Hepatic stellate cell (primary cell): ENCODE measurements around the gene PEX5L.

Experiments
- DNase-seq: peaks from one replicate; pipeline ENCODE4 v3.0.0; 2011; ENCODE audit warnings: low spot score

PEX5L gene

DNA sequence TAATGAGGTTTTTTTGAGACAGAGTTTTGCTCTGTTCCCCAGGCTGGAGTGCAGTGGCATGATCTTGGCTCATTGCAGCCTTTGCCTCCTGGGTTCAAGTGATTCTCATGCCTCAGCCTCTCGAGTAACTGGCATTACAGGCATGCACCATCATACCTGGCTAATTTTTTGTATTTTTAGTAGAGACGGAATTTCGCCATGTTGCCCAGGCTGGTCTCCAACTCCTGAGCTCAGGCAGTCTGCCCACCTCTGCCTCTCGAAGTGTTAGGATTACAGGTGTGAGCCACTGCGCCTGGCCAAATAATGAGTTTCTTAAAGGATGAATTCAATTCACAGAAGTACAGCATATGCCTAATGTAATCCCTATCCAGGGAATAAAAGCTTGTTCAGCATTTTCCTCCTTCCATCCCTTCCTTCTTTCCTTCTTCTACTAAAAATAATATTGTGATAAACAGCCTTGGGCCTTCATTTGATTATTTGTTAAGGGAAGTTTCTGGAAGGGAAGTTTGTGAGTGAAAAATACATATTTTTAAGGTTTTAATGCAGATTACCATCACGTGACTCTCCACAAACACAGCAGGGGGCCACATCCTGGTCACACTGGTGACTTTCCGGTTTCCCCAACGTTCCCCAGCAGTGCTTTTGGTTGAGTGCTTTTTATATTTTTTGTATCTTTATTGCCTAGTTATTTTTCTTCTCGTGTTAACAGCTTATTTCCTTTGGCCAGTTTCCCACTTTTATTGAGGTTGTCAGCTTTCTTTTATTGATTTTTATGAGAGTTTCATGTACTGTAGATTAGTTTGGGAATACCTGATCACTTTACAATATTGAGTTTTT, 267.1 kb downstream of the PEX5L start:
- DNase-seq: no peak

DNA sequence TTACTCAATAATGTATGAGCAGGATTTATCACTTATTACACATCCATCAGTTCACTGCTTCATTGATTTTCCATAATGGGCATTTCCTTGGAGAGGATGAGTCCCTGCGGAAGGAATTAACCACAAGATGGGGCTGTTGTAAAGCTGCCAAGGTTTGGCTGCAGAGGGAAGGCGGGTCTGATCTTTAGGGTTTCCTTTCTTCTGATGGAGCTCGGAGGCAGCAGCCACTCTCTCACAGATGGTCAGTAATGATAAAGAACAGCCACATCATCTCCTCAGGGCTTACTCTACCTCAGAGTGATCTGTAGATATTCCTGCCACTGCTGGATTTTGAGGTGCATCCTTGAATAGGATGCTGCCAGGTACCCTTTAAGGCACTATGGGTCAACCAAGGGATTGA, 268.7 kb downstream of the PEX5L start:
- peak; percentile 66 for DNase-seq

DNA sequence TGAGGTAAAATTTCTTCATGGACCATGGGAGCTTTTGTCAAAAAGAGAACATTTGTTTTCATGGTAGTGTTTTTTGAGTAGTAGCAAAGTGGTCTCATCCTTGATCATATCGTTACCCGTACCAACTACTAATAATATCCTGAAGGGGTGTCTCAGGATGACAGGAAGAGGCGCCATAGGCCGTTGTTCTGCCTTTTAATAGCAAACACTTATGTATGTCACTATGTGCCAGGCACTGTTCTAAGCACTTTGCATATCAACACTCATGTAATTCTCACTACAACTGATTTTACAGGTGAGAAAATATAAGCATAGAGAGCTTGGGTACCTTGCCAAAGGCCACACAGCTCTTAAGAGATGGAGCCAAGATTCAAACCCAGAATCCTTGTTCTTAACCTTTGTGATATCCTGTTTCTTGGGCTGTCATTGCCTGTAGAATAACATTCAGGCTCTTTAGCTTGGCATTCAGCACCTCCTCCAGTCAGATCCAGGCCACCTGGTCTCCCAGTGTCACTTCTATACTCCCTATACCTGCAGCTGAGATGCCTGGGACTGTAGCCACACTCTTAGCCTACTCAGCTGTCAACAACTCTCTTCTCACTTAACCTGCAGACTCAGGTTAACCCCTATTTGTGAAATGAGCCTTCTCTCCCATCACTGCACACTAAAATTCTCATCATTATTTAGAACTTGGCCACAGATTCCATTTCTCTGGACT, 270.2 kb downstream of the PEX5L start:
- DNase-seq: no peak

DNA sequence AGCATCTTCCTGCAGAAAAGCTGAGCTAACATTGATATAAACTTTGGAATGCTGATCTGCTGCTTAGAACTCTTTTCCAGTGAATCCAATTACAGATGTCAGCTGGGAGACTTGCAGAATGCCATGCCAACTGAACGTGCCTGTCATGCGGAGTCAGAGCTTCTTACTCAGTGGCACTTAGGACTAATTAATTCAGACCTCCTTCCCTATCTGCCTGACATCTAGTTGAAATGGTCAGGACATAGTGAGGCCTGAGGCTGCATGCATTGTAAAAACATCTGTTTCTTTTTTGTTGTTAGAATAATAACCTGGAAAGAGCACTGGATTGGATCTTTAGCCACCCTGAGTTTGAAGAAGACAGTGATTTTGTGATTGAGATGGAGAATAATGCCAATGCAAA, 271.3 kb downstream of the PEX5L start:
- DNase-seq: no peak

- DNase-seq: no peak
Measured at GRCh38 chr3:179760944-179761343, 275.8 kb downstream of the PEX5L start.

DNA sequence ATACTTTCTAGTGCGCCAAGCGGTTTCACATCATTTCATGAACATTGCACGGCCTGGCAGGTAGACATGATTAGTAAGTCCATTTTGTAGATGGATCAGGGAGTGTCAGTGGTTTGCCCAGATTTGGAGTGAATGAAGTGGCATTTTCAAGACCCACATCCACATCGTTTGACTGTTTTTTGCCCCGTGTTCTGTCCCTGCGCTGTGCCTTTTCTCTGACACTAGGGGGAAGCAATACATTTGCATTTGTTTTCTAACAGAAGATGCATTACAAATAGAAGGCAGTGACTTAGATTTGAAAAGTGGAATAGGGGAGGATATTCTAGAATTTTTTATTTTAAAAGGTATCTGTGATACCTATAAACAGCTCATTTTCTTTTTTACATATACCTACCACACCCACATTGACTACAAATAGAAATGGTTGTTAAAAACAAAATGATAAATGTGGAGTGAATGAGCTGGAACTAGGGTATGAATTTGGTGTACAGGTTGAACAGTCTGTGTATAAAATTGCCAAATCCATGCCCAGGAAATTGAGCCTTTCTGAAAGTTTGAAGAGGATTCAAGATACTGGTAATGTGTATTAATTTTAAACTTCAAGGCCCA, 285.9 kb downstream of the PEX5L start:
- DNase-seq: peak; percentile 10

DNA sequence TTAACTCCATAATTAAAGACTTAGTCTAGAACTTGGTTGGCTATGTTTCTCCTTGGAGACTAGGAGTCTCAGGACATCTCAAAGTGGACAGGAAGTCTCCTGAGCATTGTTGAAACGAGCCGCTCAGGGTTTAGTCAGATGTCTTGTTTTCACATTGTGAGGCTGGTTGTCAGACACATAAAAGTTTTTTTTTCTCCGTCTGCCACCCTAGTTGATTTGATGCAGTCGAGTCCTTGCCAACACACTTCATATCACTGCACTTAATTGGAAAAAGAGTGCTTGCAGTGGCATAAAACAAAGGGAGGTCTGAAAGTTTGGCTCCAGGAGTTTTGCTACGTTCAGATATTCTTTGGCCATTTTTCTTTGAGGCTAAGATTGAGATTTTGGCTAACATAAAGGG, 291.0 kb downstream of the PEX5L start:
- DNase-seq: no peak

DNA sequence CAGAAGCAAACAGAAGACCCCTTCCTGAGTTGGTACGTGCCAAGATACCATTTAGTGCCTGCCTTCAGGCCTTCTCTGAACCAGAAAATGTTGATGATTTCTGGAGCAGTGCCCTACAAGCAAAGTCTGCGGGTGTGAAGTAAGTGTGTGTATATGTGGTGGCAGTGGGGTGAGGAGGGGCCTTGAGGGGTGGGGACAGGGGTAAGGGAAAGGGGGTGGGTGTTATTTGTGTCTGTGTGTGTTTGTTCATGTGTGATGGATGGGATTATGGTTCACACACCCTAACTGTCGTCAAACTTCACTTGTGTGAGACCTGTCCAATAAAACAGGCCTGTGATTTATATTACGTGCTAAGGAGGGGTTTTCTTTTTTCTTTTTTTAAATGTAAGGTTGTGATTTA, 291.7 kb downstream of the PEX5L start:
- DNase-seq: no peak
